ENCODE data around the gene NEK6.

The NEK6 gene

DNA sequence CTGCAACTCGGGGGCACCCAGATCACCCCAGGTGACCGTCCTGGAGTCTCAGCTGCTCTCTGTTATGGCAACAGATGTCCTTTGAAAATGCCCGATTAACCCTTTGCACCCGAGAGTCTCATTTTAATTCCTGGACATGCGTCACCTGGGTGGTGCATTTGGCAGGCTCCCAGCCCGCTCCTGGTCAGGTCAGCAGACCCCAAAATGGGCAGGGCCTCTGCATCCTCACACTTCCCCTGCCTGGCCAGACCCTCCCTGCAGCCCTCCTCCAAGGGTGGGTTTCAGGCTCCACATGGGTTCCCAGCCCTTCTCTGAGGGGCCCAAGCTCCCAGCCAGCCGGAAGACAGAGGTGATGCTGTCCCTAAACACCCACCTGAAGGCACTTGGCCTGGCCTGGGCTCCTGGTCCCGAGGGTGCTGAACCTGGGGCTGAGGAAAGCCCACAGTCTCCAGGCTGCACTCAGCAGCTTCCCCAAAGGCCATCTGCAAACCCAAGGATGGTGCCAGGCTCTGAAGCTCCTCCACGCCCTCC, 88.1 kb downstream of the NEK6 start:
- no peak for FAIRE-seq

DNA sequence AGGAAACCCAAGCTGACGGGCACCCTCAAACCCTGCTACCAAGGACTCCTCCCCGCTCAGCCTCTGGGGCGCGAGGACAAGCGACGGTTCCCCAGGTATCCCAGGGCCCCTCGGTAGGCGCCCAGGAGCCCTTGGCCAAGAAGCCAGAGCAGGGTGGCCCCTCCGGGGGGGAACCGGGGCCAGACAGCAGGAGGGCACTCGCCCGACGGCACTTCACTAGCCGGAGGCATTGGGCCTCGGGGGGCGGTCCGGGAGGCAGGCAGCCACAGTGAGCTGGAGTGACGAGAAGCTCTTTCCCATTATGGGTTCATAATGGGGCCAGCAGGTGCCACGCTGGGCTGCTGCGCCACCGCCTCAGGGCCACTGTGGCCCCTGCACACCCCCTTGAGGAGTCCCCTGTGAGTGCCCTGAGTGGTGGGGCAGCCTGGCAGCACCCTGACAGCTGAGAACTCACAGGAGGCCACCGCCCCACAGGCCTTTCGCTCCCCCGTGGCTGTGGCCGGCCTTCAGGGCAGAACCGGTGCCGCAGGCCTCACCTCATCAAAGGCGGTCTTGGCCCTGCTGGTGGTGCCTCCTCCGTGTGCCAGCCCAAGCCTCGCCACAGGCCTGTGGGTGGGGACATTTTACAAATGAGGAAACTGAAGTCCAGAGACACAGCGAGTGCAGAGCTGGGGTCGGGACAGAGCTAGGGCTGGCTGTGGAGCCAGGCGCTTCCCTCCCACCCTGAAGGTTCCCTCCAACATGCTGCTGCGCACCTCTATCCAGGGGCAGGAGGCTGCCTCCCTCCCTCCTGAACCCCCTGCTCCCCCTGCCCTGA, 88.8 kb downstream of the NEK6 start:
- FAIRE-seq: no peak

DNA sequence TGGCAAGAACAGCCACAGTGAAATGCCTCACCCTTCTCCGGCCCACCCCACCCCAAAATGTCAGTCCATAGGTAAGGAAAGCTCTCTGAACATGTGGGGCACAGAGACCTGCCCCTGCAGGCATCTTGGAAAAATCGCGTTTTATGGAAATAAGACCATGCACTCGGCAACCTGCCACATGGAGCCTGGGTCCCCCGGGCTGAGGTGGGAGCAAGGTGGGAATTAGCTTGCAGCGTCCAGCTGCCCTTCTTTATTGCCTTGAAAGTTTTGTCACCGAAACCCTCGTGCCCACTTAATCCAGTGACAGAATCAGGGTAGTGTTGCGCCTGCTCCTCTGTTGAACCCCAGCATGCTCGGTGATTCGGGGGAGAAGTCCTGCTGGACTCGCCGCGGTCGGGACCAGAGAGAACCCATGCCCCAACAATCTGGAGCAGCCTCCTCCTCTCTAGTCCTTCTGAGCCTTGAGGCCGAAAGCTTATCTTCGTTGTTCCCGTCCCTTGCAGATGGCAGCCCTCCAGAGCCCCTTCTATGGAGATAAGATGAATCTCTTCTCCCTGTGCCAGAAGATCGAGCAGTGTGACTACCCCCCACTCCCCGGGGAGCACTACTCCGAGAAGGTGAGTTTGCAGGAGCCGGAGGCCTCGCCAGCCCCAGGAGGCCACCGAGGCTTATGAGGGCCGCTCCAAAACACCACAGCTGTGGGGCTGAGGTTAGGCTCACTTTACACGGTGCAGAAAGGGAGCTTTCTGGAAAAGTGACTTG, 89.6 kb downstream of the NEK6 start:
- FAIRE-seq: no peak

DNA sequence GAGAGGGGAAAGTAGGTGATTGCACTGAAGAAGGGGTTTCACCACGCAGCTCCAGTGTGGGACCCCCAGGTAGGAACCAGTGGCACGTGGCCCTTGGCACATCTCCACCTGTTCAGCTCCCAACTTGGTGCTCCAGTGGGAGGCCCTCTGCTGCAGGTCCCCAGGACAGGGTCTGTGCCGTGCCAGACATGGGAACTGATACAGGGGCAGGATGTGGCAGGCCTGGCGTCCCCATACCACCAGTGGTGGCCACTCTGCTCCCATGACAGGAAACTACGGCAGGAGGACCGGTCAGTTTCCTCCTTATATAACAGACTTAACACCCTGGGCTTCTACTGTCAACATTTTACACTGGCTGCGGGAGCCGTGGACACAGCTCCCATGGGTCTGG, 90.2 kb downstream of the NEK6 start:
- no peak for FAIRE-seq

DNA sequence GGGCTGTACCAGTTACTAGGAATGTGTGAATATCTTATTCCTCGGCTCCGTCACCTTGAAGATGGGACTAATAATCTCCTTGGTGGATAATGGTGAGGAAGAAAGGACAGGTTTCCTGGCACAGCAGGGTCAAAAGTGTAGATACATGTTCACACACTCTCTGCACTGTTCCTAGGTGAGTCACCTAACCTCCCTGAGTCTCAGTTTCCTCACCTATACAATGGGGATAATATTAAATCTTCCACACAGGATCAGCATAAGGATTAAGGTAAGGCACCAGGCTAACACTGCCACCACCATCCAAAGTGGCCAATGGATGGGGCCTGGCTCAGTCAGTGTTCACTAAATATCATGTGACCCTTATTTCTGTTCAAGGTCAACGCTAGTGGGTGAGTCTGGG, 90.6 kb downstream of the NEK6 start:
- FAIRE-seq: no peak

- FAIRE-seq: no peak
These were observed 91.1 kb downstream of the NEK6 start for GRCh38 chr9:124348831-124349230.

GRCh38 chr9:124349267-124349666, 91.5 kb downstream of the NEK6 start:
- no peak for FAIRE-seq

- no peak for FAIRE-seq
These were observed 92.1 kb downstream of the NEK6 start for GRCh38 chr9:124349675-124350493.

- FAIRE-seq: no peak
These were observed 92.9 kb downstream of the NEK6 start for GRCh38 chr9:124350494-124351263.

DNA sequence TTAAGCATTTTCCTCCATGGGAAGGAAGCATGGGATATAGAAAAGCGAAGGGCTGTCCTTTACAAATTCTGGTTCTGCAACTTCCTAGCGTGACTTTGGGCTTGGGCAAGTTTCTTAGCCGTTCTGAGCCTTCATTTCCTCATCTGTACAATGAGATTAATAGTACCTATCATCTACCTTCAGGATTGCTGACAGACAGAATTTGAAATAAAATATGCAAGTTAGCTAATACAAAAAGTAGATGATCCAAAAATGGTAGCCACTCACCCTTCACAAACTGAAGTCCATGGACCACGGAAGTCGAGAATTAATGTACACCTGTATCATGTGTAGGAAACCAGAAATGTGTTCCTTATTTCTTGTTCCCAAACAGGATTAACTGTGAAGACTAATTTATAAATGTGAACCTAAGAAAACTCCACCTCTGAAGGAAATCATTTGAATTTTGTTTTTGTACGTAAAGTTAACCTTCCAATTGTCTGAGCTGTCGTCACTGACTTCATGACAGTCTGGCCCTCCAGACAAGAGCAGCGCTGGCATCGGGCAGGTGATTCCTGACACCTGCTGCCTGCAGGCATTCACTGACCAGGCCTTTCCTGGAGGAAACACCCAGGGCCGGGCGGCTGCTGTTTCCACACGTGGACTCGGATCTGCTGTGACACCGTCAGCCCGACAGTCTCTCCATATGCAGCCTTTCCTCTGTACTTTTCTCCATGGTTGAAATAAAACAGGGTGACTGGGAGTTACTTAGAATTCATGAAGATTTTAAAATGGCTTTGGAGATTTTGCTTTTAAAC, 94.1 kb downstream of the NEK6 start:
- no peak for FAIRE-seq

DNA sequence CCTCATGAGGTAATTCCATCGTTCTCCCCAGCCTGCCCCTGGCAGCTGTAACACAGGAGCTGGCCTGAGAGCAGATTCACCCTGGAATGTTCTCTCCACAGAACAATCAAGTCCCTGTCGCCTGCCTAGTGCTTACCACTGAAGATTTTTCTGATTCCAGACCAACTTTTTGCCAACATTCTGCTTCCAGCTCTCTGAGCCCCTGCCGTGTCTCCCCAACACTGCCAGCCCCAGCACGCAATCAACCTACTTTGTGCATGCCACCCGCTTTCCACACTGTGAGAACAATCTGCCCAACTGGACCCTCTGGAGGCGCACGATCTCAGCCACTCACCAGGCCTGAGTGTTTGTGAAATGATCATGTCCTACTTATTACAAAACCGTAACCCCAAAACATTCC, 94.9 kb downstream of the NEK6 start:
- no peak for FAIRE-seq

DNA sequence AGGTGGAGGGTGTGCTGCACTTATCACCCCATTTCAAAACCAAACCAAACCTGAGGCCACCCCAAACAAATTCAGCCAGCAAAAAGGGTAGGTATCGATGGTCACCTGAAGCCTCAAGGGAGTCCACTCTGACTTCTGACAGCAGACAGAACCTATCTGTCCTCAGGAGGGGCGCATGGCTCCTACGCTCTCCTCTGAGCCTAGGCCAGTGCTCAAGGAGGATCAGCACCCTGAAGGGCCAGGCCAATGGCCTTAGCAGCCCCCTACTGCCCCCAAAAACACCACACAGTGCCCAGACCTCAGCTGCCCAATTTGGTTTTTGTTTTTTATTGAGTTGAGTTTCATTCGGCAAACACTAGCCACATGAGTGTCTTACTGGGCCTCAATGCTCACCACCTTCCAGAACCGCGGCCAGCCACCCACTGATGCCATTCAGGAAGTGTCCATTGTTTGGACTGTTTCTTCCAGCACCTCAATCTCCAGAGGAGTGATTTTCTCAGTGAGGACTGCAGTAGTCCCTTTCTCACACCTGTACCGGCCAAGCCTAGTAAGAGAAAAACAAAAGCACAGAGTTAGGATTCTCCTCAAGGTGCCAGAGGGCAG, 95.5 kb downstream of the NEK6 start:
- FAIRE-seq: no peak

- no peak for FAIRE-seq
These were observed 96.1 kb downstream of the NEK6 start for GRCh38 chr9:124353811-124354274.

DNA sequence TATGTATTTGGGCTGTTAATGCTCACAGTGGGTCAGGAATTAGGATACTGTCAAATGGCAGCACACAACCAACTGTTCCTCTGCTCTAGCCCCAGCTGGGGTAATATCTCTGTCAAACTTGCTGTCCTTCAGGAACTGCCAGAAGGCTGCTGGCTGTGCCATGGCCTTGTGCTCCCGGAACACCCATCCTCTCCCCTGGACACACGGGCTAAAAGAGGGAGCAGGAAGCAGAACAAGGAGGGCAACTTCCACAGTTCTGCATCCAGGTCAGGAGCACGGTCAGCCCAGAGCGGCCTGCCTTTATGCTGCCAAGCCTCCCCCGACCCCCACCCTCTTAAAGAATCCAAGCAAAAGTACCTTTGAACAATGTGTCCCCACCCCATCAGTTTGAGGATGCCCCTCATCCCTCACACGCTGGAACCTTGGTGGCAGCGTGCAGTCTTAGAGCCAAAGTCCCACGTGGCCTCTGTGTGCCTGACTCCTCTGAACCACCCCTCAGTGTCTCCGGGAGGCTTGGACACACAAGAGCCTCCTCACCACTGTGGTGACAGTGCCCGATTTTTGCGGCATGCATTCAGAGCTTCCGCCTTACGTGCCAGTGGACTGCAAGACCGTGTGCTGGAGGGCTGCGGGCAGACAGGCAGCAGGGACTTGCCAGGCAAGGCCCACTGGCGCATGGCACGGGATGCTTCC, 96.7 kb downstream of the NEK6 start:
- FAIRE-seq: no peak

DNA sequence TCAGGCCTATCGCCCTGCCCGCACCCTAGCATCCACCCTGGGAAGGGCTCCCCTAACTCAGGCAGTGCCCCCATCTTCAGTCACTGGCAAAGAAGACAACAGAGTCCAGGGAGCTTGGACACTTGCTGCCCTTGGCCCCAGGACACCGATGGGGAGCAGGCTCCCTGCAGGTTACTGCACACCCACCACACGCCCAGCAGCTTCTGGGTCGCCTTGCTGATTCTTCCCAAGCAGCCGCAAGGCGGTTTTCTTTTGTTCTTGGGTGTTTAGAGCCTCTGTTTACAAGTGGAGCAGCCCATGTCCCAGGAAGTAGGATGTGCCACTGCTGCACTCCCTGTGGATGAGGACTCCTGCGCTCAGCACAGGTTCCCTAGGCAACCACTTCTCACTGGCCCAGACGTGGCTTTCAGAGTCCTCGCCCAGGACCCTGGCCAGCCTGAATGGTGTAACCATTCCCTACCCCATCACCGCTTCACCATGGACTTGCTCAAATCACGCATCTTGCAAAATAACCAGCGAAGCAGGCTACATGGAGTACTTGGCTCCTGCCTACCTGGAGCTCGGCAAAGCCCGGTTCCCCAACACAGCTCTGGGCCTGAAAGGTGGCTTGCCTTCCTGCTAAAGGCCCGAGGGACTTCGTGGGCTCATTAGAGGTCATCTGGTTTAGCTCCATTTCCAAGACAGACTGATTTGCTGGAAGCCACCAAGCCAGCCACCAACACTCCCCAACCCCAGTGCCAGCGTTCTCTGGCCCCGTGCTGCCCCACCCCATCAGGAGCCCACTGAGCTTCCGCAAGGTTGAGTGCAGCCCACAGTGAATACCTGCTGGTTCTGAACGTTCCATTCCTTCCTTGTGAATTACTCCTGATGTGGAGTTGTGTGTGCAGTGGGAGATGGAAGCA, 97.5 kb downstream of the NEK6 start:
- no peak for FAIRE-seq

DNA sequence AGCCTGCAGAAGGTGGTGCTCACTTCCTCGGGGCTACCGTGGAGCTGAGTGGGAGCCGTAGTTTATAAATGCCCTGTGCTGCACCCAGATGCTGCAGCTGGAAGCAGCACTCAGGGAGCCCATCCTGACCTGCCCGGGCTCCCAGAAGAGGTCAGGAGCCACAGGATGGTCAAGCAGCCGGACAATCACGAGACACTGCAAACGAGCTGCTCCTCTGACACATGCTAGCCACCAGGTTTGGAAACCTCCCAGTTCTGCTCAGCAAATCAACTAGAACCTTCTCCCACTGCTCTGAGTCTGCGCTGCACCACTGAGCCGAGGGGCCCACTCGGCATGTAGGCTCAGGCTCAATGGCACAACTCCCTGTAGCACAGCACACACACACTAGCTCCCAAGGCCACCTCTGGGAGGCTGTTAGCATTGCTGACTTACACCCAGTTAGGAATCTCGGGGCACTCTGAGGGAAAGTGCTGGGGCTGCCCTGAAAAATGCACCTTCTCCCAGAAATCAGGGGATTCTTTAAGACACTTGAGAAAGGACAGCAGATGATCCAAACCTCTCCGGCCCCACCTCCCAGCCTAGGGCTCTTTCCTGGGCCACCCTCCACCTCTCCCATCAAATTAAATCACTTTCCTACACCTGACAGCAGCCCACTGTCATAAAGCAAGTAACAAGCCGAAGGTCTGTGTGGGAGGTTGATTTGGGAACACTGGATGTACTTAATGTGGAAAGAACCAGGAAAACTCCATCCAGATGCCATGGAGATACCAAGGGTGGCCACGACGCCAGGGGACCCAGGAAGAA, 98.4 kb downstream of the NEK6 start:
- no peak for FAIRE-seq

DNA sequence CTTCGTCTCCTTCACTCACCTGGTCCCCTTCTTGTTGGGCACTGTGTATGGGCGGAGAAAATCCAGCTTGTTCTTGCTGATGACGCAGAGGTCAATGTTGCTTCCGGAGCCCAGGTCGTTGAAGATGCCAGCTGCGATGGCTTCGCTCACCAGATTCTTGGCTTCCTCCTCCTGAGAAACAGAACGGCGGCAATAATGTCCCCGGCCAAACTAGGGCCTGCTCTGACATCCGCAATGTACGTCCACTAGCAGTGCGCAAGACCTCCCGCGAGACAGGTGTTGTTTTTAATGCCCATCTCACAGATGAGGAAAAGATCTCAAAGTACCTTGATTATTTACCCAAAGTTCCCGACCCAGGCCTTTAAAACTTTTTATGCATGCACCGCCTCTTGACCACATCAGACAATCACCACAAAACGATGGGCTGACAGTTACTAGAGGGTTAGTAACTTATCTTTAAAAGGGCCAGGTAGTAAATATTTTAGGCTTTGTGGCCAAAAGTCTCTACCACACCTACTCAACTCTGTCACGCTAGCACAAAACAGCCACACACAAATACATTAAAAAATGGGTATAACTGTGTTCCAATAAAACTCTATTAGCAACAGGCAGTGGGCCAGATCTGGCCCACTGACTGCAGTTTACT, 99.1 kb downstream of the NEK6 start:
- no peak for FAIRE-seq
